Stimulated activated CD8-positive, alpha-beta memory T cell treated with anti-CD3 and anti-CD28 coated beads, Interleukin-4, amount 100 ng/mL, for 24 hours (primary cell): Measurements from ENCODE around the gene RBM5.

Experiments used
- DNase-seq: peaks from one replicate; pipeline ENCODE4 v3.0.0-alpha.2; 2020; ENCODE audit warnings: low read depth

Gene RBM5

DNA sequence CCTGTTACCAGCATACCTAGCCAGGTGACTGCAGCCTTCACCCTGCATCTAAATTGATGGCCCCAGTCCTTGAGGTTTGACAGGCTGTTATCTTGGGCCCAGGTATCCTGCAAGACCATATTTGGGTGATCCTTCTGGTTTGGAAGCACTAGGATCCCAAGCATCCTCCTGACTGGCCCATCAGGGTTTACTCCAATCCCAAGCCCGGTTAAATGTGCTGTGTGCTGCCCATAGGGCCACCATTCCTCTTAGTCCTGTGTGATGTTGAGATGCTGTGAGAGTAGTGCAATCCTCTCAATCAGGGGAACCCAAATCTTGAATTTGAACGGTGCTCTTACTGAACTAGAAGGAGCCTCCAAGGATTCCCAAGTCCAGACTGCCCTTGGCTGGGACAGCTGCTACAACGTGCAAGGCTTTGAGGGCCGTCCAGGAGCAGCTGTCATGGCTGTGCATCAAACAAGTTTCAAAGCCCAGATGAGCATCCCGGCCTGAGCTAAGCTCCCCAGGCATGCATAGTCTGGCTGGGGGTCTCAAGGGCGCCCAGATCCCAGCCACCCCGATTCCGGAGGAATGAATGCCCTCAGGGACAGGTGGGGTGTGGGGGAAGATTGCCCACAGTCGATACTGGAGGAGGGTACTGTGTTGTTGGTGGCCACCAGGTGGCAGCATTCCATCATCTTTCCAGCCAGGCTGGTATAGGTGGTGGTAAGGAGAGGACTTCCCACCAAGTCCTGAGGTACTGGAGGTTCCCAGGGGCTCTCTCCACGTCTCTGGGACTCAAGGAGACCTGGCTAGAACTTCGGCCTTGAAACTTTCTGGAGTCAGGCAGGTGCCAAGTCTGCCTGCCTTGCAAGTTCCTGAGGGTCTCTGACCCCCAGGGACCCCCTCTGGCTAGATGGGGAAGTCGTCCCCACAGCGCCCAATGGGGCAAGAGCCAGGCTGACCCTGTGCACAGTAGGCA is 32.6 kb downstream of the RBM5 start:
- DNase-seq, result peak; percentile 51

DNA sequence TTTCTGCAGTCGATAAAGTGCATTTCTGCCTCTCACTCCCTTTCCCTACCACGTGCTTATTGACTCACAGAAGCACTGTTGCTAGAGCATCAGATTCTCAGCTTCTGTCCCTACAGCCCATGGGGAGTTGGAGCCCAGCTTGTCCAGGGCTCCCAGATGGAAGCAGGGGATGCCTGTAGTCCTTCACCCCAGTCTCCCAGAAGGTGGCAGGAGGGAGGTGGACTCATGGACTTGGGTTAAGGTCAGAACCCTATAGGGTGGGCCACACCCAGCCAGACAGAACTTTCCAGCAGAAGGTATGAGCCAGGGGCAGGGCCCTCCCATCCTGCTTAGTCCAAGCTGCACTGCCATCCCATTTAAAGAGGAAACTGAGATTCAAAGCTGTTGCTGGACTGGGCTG is 33.4 kb downstream of the RBM5 start:
- DNase-seq, result no peak

DNA sequence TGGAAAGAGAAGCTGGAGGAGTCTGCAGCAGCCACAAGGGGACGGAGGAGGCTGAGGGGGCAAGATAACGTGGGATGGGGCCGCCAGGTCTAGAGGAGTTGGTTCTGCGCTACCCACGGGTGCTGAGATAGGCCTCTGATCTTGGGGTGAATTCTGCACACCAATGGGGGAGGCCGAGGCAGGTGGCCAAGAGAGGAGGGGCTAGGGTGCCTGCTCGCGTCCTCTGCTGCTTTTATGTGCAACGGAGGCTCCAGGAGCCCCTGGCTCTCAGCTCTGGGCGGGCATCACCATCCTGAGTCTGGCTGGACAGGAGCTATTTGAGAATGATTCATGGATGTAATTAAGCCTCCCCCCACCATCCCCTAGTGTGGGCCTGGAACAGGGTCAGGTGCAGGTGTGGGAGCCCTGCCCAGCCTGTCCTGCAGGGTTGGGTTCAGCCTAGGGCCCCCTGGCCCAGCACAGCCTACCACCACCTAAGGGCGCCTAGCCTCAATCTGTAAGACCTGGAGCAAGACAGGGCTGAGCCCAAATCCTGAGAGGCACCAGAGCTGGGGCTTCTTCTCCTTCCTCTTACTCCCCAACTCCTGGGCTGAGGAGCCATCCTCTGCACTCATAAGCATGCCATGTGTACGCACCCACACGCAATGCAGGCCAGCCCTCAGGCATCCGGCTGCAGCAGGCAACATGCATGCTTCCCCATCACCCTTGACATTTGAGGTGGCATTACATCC is 34.1 kb downstream of the RBM5 start:
- DNase-seq, result no peak

DNA sequence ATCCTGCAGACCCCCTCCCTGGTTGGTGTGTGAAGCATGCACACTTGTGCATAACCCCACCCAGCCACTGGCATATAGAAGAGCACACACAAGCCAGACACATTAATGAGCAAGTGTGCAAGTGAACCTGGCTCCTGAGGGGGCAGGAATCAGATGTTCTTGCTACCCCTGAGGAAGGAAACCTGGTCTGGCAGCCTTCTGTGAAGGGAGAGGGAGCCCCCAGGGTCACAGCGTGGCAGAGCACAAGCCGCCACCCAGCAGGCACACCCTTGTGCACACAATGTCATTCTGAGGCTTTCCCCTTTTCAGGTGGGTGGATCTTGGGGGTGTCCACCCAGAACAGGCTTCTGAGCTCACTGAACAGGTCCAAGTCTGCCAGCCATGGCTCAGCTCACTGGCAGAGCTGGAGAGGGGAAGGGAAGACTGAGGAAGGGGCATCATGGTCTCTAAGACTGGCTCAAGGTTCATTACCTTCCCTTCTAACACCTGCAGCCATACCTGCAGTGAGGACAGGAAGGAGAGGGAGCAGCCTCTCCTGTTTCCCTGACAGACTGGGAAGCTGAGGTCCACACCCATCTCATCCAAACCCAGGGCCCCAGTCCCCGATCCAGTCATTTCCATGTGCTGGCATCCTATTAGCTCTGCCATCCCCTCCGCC is 34.8 kb downstream of the RBM5 start:
- no peak for DNase-seq

DNA sequence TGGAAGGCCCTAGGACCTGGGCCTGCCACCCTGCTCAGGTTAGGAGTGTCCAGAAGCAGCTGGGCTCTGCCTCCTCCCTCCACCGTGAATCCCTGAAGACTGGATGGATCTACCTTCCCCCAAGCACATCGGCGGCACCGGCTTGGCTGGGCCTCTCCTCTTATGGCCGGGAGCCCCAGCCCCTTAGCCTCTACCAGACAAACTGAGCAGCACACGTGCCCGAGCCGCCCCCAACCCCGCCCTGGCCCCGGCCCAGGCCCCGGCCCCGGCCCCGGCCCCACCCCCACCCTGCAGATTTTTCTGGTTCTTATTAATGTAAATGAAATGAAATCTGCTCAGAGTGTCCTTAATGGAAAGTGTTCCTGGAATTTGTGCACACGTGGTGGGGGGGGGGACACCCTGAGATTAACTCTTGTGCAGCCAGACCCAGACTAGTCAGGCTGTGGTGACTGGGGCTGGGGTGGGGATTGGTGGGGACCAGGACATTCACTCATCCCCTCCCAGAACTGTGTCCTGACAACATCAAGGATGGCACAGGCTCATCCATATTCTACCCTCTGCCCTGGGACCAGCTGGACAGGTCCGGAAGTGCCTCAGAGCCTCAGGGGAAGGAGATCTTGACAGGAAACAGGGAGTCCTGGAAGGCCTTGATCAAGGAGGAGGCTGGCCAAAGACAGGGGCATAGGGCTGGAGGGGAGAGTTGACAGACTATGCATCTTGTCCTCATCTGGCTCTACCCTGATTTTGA is 35.5 kb downstream of the RBM5 start:
- no peak for DNase-seq

DNA sequence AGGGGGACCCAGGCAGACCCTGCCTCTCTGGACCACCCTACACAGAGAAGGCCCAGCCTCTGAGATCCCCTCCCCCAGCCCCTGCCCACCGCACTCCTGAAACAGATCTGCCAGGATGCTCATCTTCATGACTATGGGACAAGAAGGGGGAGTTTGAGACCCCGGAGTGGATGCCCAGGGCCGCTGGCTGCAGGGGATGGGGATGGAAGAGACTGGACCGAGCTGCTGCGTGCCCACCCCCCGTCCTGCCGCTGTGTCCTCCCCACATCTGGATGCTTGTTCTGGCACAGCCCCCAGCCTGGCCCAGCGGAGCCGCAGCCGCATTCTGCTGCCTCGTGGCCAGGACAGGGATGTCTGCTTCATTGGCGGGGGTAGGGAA is 36.1 kb downstream of the RBM5 start:
- no peak for DNase-seq

DNA sequence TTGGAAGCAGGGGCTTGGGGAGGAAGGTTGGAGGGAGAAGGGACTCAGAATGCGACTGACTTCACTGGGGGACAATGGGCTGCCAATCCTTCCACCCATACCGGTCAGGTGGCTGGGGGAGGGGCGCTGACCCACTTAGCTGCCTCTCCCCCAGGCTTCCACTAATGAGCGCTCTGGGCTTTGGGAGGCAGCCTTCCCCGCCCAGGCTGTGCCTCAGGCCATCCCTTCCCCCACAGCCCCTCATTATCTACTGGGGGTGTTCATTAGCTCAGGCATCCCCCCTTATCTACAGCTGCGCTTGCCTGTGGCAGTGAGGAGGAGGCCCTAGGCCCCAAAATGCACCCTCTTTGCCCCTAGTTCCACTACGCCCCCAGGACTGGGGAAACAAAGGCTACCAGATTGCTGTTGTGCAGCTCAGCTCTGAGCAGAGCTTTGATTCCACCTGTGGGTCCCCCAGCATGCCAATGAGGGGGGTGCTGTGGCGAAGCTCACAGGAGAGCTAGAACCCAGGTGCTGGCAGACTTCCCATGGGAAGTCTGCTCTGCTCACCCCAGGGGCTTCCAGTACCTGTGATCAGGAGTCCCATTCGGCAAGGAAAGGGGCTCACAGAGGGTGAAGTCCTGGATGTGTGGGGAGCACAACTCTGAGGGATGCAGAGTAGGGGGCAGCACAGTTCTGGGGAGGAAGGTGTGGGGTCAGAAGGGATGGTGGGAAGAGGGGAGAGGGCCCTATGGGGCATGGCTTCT is 37.0 kb downstream of the RBM5 start:
- DNase-seq, result no peak

DNA sequence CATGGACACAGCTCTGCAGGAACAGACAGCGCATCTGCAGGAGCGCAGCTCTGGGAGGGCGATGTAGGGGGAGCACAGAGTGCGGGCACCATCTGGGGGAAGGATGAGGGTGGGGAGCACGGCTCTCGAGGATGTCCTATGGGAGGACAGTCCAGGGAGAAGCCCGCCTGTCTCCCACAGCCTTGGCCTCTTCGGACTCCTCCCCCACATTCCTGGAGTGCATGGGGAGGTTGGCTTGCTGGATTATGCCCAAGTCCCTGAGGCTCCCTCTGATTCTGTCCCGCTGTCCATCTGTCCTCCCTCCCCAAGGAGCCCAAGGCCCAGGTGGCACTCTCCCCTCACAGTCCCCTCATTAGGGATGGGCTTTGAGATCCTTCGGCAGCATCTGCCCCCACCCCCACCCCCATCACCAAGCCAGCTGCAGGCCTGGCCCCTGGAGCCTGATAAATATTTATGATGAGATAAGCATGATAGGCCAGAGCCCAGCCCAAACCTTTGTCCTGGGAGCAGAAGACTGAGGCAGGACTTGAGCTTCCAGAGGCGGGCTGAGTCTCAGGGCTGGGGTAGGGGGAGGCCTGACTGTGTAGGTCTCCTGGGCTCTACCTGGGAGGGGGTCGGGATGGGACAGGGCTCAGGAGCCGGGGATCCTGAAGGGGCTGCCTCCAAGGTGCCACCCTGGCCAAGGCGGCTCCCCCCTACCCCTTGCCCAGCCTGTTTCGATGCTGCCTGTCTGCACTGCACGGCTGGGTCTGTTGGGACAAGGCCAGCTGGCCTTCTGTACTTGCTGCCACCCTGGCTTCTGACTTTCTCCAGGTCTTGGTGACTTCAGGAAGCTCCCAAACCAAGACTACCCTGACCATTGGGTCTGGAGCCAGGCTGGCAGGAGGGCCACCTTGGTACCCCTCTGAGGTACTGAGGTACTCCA is 37.8 kb downstream of the RBM5 start:
- DNase-seq, result no peak

DNA sequence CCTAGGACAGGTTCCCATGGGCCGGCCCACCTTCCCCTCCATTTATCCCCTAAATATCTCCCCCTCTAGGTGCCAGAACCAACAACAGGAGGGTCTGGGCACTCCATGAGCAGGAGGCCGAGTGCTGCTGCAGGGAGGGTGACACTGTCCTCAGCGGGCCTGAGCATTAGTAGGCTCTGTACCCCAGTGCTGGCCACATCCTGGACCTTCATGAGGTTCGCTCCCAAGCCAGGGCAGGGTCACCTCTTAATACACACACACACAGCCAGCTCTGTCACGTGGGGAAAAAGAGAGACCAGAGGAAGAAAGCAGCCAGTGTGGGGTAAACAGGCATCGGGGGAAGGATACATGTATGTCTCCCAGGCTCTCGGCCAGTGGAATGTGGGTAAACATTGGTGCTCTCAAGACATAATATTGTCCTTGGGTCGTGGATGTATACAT is 38.6 kb downstream of the RBM5 start:
- no peak for DNase-seq

DNA sequence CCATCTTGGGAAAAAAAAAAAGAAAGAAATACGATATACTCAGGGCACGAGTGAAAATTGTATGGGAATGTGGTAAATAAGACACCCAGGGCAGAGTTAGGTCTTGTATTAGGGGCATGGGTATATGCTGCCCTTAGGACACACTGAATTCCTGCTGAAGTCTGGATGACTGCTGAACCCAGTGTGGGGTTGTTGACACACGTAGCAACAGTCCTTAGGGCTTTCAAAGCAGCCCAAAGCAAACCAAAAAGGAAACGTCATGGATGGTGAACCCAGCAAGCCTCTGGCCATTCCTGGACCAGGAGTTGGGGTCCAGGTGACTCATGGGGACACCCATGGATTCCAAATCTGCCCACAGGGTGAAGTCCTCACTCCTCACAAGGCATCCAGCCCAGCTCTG is 39.3 kb downstream of the RBM5 start:
- DNase-seq, result no peak

DNA sequence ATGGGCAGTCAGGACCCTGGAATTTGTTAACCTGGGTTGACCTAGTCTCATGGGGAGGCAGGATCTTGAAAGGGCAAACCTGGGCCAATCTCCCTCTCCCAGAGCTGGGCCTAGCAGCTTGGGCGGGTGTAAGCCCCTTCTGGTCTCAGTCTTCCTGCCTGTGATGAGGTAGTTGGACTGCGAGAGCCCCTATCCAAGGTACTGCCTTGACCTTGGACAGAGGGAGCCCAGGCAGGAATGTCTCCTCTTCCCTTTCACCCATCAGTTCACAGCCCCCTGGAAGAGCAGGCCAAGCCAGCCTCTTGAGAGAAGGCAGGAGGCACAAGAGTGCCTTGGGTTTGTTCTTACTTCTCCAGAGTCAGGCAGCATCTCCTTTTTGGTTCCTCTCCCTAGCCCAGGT is 41.7 kb downstream of the RBM5 start:
- no peak for DNase-seq

DNA sequence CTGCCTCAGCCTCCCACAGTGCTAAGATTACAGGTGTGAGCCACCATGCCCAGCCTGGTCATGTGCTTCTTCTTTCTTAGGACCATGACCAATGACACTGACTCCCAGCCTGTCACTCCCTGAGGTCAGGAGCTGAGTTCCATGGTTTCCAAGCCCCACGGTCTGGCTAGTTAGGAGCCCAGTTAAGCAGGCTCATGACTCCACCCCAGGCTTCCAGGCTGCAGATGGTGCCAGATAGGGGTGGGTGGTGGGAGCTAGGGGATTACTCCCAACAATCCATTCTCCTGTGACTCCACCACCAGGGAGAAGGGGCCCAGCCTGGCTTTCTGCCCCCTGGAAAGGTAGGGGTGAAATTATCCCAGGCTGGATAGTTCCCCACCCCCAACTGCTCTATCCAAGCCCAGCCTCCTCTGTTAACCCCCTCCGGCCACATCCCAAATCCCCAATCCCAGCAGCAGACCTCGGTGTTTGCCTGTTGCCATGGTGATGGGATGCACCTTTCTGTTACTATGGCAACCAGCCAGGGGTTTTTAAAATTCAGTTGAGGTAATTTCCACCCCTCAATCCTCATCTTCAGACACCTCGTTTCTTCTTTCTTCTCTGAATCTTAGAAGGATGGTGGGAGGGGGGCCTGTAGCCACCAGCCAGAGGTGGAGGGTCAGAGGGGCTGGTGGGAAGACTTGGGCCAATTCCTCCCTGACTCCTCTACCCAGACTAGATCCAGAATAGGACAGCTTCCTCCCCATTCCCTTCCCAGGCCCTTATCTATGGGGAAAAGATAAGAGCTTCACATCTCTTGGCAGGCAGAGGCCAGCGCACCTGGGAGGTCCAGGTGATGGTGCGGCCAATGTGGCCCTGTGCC is 43.9 kb downstream of the RBM5 start:
- no peak for DNase-seq

DNA sequence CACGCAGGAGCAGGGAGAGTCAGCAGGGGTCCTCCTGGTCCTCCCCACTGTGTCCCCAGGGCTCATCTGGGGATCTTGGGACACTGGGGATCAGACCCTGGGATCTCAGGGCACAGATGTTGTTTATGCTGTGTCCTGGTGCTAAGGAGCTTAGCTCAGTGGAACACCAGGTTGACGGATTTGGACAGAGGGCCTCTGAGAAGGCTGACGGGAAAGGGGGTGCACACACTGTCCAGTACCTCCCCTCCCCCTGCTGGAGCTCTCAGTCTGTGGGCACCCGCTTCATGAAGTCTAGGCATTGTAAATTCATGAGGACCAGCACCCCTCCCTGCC is 44.5 kb downstream of the RBM5 start:
- no peak for DNase-seq

DNA sequence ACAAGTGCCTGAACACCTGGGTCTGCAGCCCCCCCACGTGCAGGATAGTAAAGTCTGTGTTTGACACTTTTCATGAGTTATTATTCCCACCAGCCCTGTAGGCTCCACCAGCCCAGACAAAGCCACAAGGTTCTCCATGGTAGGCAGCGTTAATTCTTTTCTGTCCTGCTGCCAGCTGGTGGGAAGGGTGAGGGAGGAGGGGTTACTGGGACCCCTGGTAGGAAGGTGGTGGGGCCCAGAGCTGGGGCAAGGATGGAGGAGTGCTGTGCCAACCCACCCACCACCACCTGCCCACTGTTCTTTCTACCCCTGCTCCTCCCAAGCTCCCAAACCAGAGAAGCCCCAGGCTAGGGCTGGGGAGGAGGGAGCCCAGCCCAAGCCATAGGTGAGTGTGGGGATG is 45.6 kb downstream of the RBM5 start:
- DNase-seq, result no peak

DNA sequence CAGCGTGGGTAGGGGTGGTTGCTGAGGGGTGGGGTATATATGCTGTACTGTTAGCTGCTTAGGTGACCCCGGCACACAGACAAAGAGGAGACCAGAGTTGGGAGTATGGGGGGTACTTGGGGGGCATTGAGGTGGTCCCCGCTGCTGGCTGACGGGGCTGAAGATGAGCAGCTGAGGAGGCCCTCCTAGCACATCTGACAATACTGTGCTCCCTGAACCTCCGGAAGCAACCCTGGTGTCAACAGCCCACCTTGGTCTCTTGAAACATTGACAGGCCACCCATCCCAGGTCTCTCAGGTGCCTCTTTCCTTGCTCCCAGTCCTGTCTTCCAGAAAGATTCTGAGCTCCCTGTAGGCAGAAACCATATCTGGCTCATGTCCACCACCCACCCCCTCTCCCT is 47.2 kb downstream of the RBM5 start:
- no peak for DNase-seq

DNA sequence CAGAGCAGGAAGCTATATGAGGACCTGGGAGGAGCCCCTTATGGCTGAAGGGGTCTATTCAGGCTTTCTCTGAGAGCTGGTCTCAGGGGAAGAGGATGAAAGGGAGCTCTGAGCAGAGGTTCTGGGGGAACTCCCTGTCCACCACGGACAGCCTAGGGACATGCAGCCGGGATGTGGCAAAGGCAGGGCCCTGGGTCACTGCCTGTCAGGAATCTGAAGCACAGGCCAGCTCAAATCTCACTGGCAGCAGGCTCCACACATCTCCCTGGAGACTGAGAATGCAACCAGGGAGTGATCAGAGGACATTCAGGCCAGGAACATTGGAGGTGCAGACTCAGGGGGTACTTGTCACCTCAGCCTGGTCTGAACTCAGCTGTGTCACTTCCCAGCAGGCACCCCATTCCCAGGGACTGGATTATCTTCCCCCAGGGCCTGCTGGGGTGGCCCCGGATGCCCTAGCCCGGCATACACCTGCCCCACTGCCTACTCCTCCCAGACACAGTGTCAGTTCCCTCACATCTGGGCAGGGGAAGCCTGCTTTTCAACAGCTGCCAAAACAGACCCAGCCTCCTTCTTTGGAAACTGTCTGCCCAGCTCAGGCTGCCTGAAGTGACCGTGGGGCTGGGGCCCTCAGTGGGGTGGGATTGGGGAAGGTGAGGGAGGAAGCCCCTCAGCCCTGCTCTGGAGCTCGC is 48.1 kb downstream of the RBM5 start:
- DNase-seq, result no peak

DNA sequence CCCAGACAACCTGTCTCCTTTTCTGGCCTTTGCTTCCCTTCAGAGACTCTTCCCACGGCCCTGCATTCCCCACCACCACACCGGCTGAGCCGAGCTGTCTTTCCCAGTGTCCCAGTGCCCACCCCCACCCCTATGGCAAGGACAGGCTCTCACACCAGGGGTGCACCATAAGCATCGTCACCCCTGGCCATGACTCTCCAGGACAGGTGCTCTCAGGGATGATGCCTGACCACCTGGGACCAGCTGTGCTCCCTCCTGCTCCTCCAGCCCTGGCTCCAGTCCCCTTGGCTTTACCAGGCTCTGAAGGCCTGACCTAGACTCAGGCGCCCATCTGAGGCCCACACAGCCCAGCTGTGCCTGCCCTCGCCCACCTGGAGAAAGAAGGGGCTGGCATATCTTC is 48.8 kb downstream of the RBM5 start:
- no peak for DNase-seq

DNA sequence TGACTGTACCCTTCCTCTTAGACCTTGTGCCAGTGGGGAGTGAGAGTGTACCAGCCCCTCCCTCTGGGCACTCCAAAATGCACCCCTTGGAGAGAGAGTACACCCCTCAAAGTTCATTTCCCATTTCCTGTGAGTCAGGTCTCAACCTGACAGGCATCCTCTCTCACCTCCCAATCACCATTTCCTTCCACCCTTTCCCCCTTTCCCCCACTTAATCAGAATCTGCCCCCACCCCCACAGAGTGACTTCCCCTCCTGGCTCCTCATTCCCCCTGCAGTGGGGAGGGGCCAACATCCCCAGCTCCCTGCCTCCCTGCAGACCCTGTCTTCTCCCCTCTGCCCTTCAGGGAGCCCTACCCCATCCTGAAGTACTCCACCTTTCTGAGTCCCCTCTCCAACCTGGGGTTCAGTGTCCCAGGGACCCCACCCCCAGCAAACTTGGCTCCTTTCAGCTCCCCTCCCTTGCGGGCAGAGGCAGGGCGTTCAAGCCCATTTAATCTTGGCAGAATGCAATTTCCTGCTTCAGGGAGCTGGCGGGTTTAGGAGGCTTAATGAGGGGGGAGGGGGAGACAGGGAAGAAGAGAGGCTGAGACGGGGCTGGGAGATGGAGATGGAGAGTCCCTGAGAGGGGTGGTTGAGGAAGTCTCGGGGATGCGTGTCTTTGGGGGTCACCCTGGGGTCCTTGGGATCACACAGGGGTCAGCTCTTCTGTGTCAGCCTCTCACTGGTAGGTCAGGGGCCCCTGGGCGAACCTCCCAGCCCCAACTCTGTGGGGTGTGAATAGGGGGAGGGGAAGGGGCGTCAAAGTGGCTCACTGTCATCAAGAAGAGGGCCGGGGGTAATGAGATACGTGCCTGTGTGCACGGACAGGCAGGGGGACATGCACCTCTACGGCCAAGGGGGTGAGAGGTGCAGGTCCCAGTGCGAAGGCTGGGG is 49.8 kb downstream of the RBM5 start:
- no peak for DNase-seq
